ENCODE results near the gene ROR2.

ROR2 gene

GRCh38 chr9:91817493-91818224 is 132.4 kb downstream of the ROR2 start:
- no peak for DNase-seq (ENCODE audit: insufficient read length)
- FAIRE-seq, result no peak
- TF ChIP-seq POLR2A (IDR thresholded peaks at IDR 0.05; ENCODE audit: low read depth, low read length), result no peak
- no peak for TF ChIP-seq TAF1 (IDR thresholded peaks at IDR 0.05; ENCODE audit: borderline replicate concordance, low read depth, low read length)

GRCh38 chr9:91817106-91817492 is 132.9 kb downstream of the ROR2 start:
- no peak for FAIRE-seq
- no peak for DNase-seq (ENCODE audit: insufficient read length)
- no peak for TF ChIP-seq TAF1 (IDR thresholded peaks at IDR 0.05; ENCODE audit: borderline replicate concordance, low read depth, low read length)
- TF ChIP-seq POLR2A (IDR thresholded peaks at IDR 0.05; ENCODE audit: low read depth, low read length), result no peak
- TF ChIP-seq POLR2AphosphoS5 (IDR thresholded peaks at IDR 0.05; ENCODE audit: low read depth, low read length), result no peak

GRCh38 chr9:91816356-91816755 is 133.7 kb downstream of the ROR2 start:
- no peak for DNase-seq (ENCODE audit: insufficient read length)
- FAIRE-seq, result no peak
- TF ChIP-seq POLR2A (IDR thresholded peaks at IDR 0.05; ENCODE audit: low read depth, low read length), result no peak
- no peak for TF ChIP-seq TAF1 (IDR thresholded peaks at IDR 0.05; ENCODE audit: borderline replicate concordance, low read depth, low read length)
- no peak for TF ChIP-seq POLR2AphosphoS5 (IDR thresholded peaks at IDR 0.05; ENCODE audit: low read depth, low read length)

- no peak for FAIRE-seq
- TF ChIP-seq POLR2AphosphoS5 (IDR thresholded peaks at IDR 0.05; ENCODE audit: low read depth, low read length) (no peak), TAF1 (IDR thresholded peaks at IDR 0.05; ENCODE audit: borderline replicate concordance, low read depth, low read length) (no peak), POLR2A (IDR thresholded peaks at IDR 0.05; ENCODE audit: low read depth, low read length) (no peak)
- no peak for DNase-seq (ENCODE audit: insufficient read length)
Observed at GRCh38 chr9:91815896-91816295, 134.1 kb downstream of the ROR2 start.

GRCh38 chr9:91814753-91815152 is 135.3 kb downstream of the ROR2 start:
- DNase-seq (ENCODE audit: insufficient read length), result no peak
- TF ChIP-seq POLR2AphosphoS5 (IDR thresholded peaks at IDR 0.05; ENCODE audit: low read depth, low read length), result no peak
- no peak for TF ChIP-seq POLR2A (IDR thresholded peaks at IDR 0.05; ENCODE audit: low read depth, low read length)
- no peak for TF ChIP-seq TAF1 (IDR thresholded peaks at IDR 0.05; ENCODE audit: borderline replicate concordance, low read depth, low read length)
- FAIRE-seq, result no peak

- no peak for DNase-seq (ENCODE audit: insufficient read length)
- TF ChIP-seq POLR2A (IDR thresholded peaks at IDR 0.05; ENCODE audit: low read depth, low read length) (no peak), TAF1 (IDR thresholded peaks at IDR 0.05; ENCODE audit: borderline replicate concordance, low read depth, low read length) (no peak), POLR2AphosphoS5 (IDR thresholded peaks at IDR 0.05; ENCODE audit: low read depth, low read length) (no peak)
Observed at GRCh38 chr9:91814201-91814600, 135.8 kb downstream of the ROR2 start.

GRCh38 chr9:91813176-91813795 is 136.7 kb downstream of the ROR2 start:
- no peak for FAIRE-seq
- DNase-seq (ENCODE audit: insufficient read length), result no peak
- TF ChIP-seq POLR2AphosphoS5 (IDR thresholded peaks at IDR 0.05; ENCODE audit: low read depth, low read length), result no peak
- TF ChIP-seq POLR2A (IDR thresholded peaks at IDR 0.05; ENCODE audit: low read depth, low read length), result no peak
- no peak for TF ChIP-seq TAF1 (IDR thresholded peaks at IDR 0.05; ENCODE audit: borderline replicate concordance, low read depth, low read length)

More at GRCh38 chr9:91814201-91814600, 135.8 kb downstream of the ROR2 start:
- no peak for FAIRE-seq

- DNase-seq (ENCODE audit: insufficient read length), result no peak
- FAIRE-seq, result no peak
Observed at GRCh38 chr9:91812191-91812590, 137.8 kb downstream of the ROR2 start.

GRCh38 chr9:91811024-91811909 is 138.8 kb downstream of the ROR2 start:
- FAIRE-seq, result no peak
- DNase-seq (ENCODE audit: insufficient read length), result no peak
- TF ChIP-seq TAF1 (IDR thresholded peaks at IDR 0.05; ENCODE audit: borderline replicate concordance, low read depth, low read length), result no peak
- TF ChIP-seq POLR2AphosphoS5 (IDR thresholded peaks at IDR 0.05; ENCODE audit: low read depth, low read length), result no peak
- no peak for TF ChIP-seq POLR2A (IDR thresholded peaks at IDR 0.05; ENCODE audit: low read depth, low read length)

More at GRCh38 chr9:91812191-91812590, 137.8 kb downstream of the ROR2 start:
- no peak for TF ChIP-seq POLR2AphosphoS5 (IDR thresholded peaks at IDR 0.05; ENCODE audit: low read depth, low read length)

- TF ChIP-seq POLR2A (IDR thresholded peaks at IDR 0.05; ENCODE audit: low read depth, low read length), result no peak
- no peak for TF ChIP-seq POLR2AphosphoS5 (IDR thresholded peaks at IDR 0.05; ENCODE audit: low read depth, low read length)
- TF ChIP-seq TAF1 (IDR thresholded peaks at IDR 0.05; ENCODE audit: borderline replicate concordance, low read depth, low read length), result no peak
- no peak for FAIRE-seq
- no peak for DNase-seq (ENCODE audit: insufficient read length)
Observed at GRCh38 chr9:91810286-91810905, 139.6 kb downstream of the ROR2 start.

- no peak for FAIRE-seq
- no peak for TF ChIP-seq POLR2A (IDR thresholded peaks at IDR 0.05; ENCODE audit: low read depth, low read length)
- TF ChIP-seq POLR2AphosphoS5 (IDR thresholded peaks at IDR 0.05; ENCODE audit: low read depth, low read length), result no peak
- no peak for TF ChIP-seq TAF1 (IDR thresholded peaks at IDR 0.05; ENCODE audit: borderline replicate concordance, low read depth, low read length)
- no peak for DNase-seq (ENCODE audit: insufficient read length)
Observed at GRCh38 chr9:91809581-91810285, 140.3 kb downstream of the ROR2 start.

All from GM12892 (cell line).